ENCODE measurements around the gene ORC6. TPM values are rescaled to one million over a fixed set of nuclear protein-coding genes. Genes with fewer than 3 reads are reported as not detected.
A peak's percentile ranks its signal among the peaks of the same experiment; 100 is the strongest.

ORC6 gene
- 1 to 10 TPM; 1.9 to 9.1 (median 5.1) TPM for total RNA-seq

- no peaks in the 10 kb centered on the region for H3K9me3 ChIP-seq
- peak within 1 kb of the TSS; percentile 63 to 94 (median 83) for H3K4me3 ChIP-seq
- peaks cover 4 to 33% (median 20%) of the 10 kb centered on the region in 4 donors for H3K4me1 ChIP-seq
- no peaks in the 10 kb centered on the region for H3K27me3 ChIP-seq
- peak within 1 kb of the TSS; percentile 91 to 95 (median 93) for H3K27ac ChIP-seq
- DNase-seq, result peak; percentile 99
- TF ChIP-seq CTCF (IDR thresholded peaks at IDR 0.05), result peak in 3 of 6 experiments; percentile 27 to 47 (median 44)
- TF ChIP-seq POLR2A (IDR thresholded peaks at IDR 0.05), result peak in 1 of 2 donors; percentile 27
- no peaks in the 10 kb centered on the region for H3K36me3 ChIP-seq
Observed at GRCh38 chr16:46689365-46690280, at the start of gene ORC6. Gene ORC6 (plus strand): TSS chr16:46689659. CDS start chr16:46689706, 47 bp downstream.

- H3K27ac ChIP-seq, result no peak overlapping the region
- TF ChIP-seq POLR2A (IDR thresholded peaks at IDR 0.05) (no peak), CTCF (IDR thresholded peaks at IDR 0.05) (no peak)
- no peak overlapping the region for H3K4me3 ChIP-seq
Observed at GRCh38 chr16:46648656-46649055, 40.8 kb upstream of the ORC6 start.

GRCh38 chr16:46649588-46650253, 39.7 kb upstream of the ORC6 start:
- no peaks in the 10 kb centered on the region for H3K27me3 ChIP-seq
- H3K9me3 ChIP-seq, result no peaks in the 10 kb centered on the region
- H3K4me1 ChIP-seq, result no peaks in the 10 kb centered on the region
- DNase-seq, result peak in 1 of 3 donors; percentile 66
- TF ChIP-seq POLR2A (IDR thresholded peaks at IDR 0.05) (no peak), CTCF (IDR thresholded peaks at IDR 0.05) (no peak)
- peak overlapping the region in 1 of 4 donors; percentile 26 for H3K4me3 ChIP-seq
- peak overlapping the region; percentile 10 to 68 (median 42) for H3K27ac ChIP-seq
- no peaks in the 10 kb centered on the region for H3K36me3 ChIP-seq

More at GRCh38 chr16:46648656-46649055, 40.8 kb upstream of the ORC6 start:
- Histone ChIP-seq H3K4me1 (no peaks in the 10 kb centered on the region), H3K27me3 (no peaks in the 10 kb centered on the region), H3K36me3 (no peaks in the 10 kb centered on the region), H3K9me3 (no peaks in the 10 kb centered on the region)
- DNase-seq, result no peak

GRCh38 chr16:46650254-46650623, 39.2 kb upstream of the ORC6 start:
- H3K4me3 ChIP-seq, result peak overlapping the region in 1 of 4 donors; percentile 26

More at GRCh38 chr16:46650254-46650623, 39.2 kb upstream of the ORC6 start:
- Histone ChIP-seq H3K4me1 (no peaks in the 10 kb centered on the region), H3K36me3 (no peaks in the 10 kb centered on the region), H3K27ac (peak overlapping the region; percentile 10 to 68 (median 42)), H3K9me3 (no peaks in the 10 kb centered on the region), H3K27me3 (no peaks in the 10 kb centered on the region)
- no peak for TF ChIP-seq CTCF (IDR thresholded peaks at IDR 0.05)
- TF ChIP-seq POLR2A (IDR thresholded peaks at IDR 0.05), result no peak
- DNase-seq, result no peak
